ENCODE data around the gene FRMPD1. TPM values are rescaled to one million over a fixed set of nuclear protein-coding genes. Genes with fewer than 3 reads are reported as not detected.
A peak's percentile ranks its signal among the peaks of the same experiment; 100 is the strongest.

The FRMPD1 gene
- total RNA-seq, 1 donor from 2014 or later: 0.07 TPM

- H3K4me1 ChIP-seq (ENCODE audit: insufficient read depth, low read length): peaks cover 3% of the 10 kb centered on the region
- Mint-ChIP-seq H3K27ac (ENCODE audit: unreplicated experiment) (no peak overlapping the region), H3K27me3 (ENCODE audit: low read depth, unreplicated experiment) (peaks cover 18% of the 10 kb centered on the region), H3K4me3 (ENCODE audit: unreplicated experiment) (no peak overlapping the region), H3K36me3 (ENCODE audit: low read depth, unreplicated experiment) (no peaks in the 10 kb centered on the region), H3K4me1 (ENCODE audit: low read depth, unreplicated experiment) (peaks cover 2% of the 10 kb centered on the region), H3K9me3 (ENCODE audit: unreplicated experiment) (no peaks in the 10 kb centered on the region)
- DNase-seq (ENCODE audit: low read depth): peak; percentile 47
- no peak overlapping the region for H3K4me3 ChIP-seq (ENCODE audit: insufficient read depth, low read depth, low read length)
- FAIRE-seq: no peak
- peaks cover 7% of the 10 kb centered on the region for H3K27me3 ChIP-seq (ENCODE audit: insufficient read depth, low read length)
- no peak overlapping the region for H3K27ac ChIP-seq (ENCODE audit: low read depth, low read length)
- H2AFZ ChIP-seq (ENCODE audit: low read depth, low read length): peak overlapping the region; percentile 35
- TF ChIP-seq, protein P1, sequence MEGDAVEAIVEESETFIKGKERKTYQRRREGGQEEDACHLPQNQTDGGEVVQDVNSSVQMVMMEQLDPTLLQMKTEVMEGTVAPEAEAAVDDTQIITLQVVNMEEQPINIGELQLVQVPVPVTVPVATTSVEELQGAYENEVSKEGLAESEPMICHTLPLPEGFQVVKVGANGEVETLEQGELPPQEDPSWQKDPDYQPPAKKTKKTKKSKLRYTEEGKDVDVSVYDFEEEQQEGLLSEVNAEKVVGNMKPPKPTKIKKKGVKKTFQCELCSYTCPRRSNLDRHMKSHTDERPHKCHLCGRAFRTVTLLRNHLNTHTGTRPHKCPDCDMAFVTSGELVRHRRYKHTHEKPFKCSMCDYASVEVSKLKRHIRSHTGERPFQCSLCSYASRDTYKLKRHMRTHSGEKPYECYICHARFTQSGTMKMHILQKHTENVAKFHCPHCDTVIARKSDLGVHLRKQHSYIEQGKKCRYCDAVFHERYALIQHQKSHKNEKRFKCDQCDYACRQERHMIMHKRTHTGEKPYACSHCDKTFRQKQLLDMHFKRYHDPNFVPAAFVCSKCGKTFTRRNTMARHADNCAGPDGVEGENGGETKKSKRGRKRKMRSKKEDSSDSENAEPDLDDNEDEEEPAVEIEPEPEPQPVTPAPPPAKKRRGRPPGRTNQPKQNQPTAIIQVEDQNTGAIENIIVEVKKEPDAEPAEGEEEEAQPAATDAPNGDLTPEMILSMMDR (IDR thresholded peaks at IDR 0.05; ENCODE audit: insufficient read depth, low read depth, low read length): no peak
- TF ChIP-seq EZH2 (IDR thresholded peaks at IDR 0.05; ENCODE audit: insufficient read depth, low read length): no peak
- no peaks in the 10 kb centered on the region for H3K36me3 ChIP-seq (ENCODE audit: insufficient read depth, low read length)
- no peaks in the 10 kb centered on the region for H4K20me1 ChIP-seq (ENCODE audit: insufficient read depth, low read length)
- no peak overlapping the region for H3K9ac ChIP-seq (ENCODE audit: low read length)
- no peak overlapping the region for H3K4me2 ChIP-seq (ENCODE audit: low read length)
- no peaks in the 10 kb centered on the region for H3K9me3 ChIP-seq (ENCODE audit: insufficient read depth, low read depth, low read length)
- H3K79me2 ChIP-seq (ENCODE audit: insufficient read depth, low read length): no peaks in the 10 kb centered on the region
Observed at GRCh38 chr9:37746448-37747270, 95.9 kb downstream of the FRMPD1 start.

- TF ChIP-seq EZH2 (IDR thresholded peaks at IDR 0.05; ENCODE audit: insufficient read depth, low read length): no peak
- TF ChIP-seq, protein P1 (IDR thresholded peaks at IDR 0.05; ENCODE audit: insufficient read depth, low read depth, low read length): peak; percentile 94
- H2AFZ ChIP-seq (ENCODE audit: low read depth, low read length): peak overlapping the region; percentile 35
- Mint-ChIP-seq H3K27ac (ENCODE audit: unreplicated experiment) (no peak overlapping the region), H3K9me3 (ENCODE audit: unreplicated experiment) (no peaks in the 10 kb centered on the region), H3K4me3 (ENCODE audit: unreplicated experiment) (no peak overlapping the region), H3K4me1 (ENCODE audit: low read depth, unreplicated experiment) (peaks cover 2% of the 10 kb centered on the region), H3K27me3 (ENCODE audit: low read depth, unreplicated experiment) (peaks cover 12% of the 10 kb centered on the region), H3K36me3 (ENCODE audit: low read depth, unreplicated experiment) (no peaks in the 10 kb centered on the region)
- no peaks in the 10 kb centered on the region for H3K9me3 ChIP-seq (ENCODE audit: insufficient read depth, low read depth, low read length)
- H3K4me1 ChIP-seq (ENCODE audit: insufficient read depth, low read length): peaks cover 3% of the 10 kb centered on the region
- peak; percentile 36 for DNase-seq (ENCODE audit: low read depth)
- no peak overlapping the region for H3K27ac ChIP-seq (ENCODE audit: low read depth, low read length)
- H3K9ac ChIP-seq (ENCODE audit: low read length): no peak overlapping the region
- H3K4me2 ChIP-seq (ENCODE audit: low read length): no peak overlapping the region
- no peaks in the 10 kb centered on the region for H3K36me3 ChIP-seq (ENCODE audit: insufficient read depth, low read length)
- no peaks in the 10 kb centered on the region for H3K79me2 ChIP-seq (ENCODE audit: insufficient read depth, low read length)
- H3K27me3 ChIP-seq (ENCODE audit: insufficient read depth, low read length): peaks cover 7% of the 10 kb centered on the region
- FAIRE-seq: no peak
- no peaks in the 10 kb centered on the region for H4K20me1 ChIP-seq (ENCODE audit: insufficient read depth, low read length)
- H3K4me3 ChIP-seq (ENCODE audit: insufficient read depth, low read depth, low read length): no peak overlapping the region
Observed at GRCh38 chr9:37747271-37747753, 96.6 kb downstream of the FRMPD1 start.

DNA sequence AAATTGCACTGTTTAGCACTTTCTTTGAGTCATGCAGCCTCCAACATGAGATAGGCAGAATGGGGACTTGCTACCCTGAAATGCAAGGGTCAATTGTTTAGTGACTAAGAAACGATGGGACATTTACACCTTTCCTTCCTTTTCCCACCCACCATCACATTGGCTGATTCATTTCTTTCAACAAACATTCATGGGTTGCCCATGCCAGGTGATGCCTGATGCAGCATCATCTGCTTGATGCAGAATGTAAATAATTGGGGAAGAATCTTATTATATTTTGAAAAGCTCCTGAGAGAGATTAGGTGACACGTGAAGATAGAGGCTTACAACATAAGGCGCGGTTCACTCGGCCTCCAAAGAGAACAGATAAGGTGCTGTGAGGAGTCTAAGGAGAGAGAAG lies 98.4 kb downstream of the FRMPD1 start:
- Mint-ChIP-seq H3K4me3 (ENCODE audit: unreplicated experiment) (no peak overlapping the region), H3K36me3 (ENCODE audit: low read depth, unreplicated experiment) (no peaks in the 10 kb centered on the region), H3K4me1 (ENCODE audit: low read depth, unreplicated experiment) (peaks cover 2% of the 10 kb centered on the region), H3K9me3 (ENCODE audit: unreplicated experiment) (peaks cover 2% of the 10 kb centered on the region), H3K27me3 (ENCODE audit: low read depth, unreplicated experiment) (peaks cover 12% of the 10 kb centered on the region), H3K27ac (ENCODE audit: unreplicated experiment) (no peak overlapping the region)
- Histone ChIP-seq H3K4me1 (ENCODE audit: insufficient read depth, low read length) (peaks cover 4% of the 10 kb centered on the region), H3K27me3 (ENCODE audit: insufficient read depth, low read length) (peaks cover 7% of the 10 kb centered on the region), H3K9me3 (ENCODE audit: insufficient read depth, low read depth, low read length) (no peaks in the 10 kb centered on the region), H3K4me2 (ENCODE audit: low read length) (no peak overlapping the region), H3K9ac (ENCODE audit: low read length) (no peak overlapping the region), H2AFZ (ENCODE audit: low read depth, low read length) (no peak overlapping the region), H4K20me1 (ENCODE audit: insufficient read depth, low read length) (no peaks in the 10 kb centered on the region), H3K79me2 (ENCODE audit: insufficient read depth, low read length) (peaks cover 4% of the 10 kb centered on the region), H3K27ac (ENCODE audit: low read depth, low read length) (no peak overlapping the region), H3K4me3 (ENCODE audit: insufficient read depth, low read depth, low read length) (no peak overlapping the region), H3K36me3 (ENCODE audit: insufficient read depth, low read length) (no peaks in the 10 kb centered on the region)
- DNase-seq (ENCODE audit: low read depth) (no peak), FAIRE-seq (no peak)
- TF ChIP-seq, protein P1 (IDR thresholded peaks at IDR 0.05; ENCODE audit: insufficient read depth, low read depth, low read length): no peak
- TF ChIP-seq EZH2 (IDR thresholded peaks at IDR 0.05; ENCODE audit: insufficient read depth, low read length): no peak
